Measurements from ENCODE around the gene SNAPC2. TPM values are rescaled to one million over a fixed set of nuclear protein-coding genes. Genes with fewer than 3 reads are reported as not detected.
"Not testable (repeated sequence)": the region's sequence is repeated elsewhere in the genome, so short reads cannot be mapped to it uniquely, and the experiment has no call there.

The SNAPC2 gene
- total RNA-seq, 2 donors from 2014 or later = 14.1 to 16.5 TPM

GRCh38 chr19:7928334-7928706 is 8.2 kb downstream of the SNAPC2 start:
- H3K9me3 ChIP-seq = no peaks in the 10 kb centered on the region
- H3K4me3 ChIP-seq = peak overlapping the region in 1 of 2 donors; percentile 4
- no peak for TF ChIP-seq CTCF (IDR thresholded peaks at IDR 0.05)
- H3K4me1 ChIP-seq = peaks cover 0 to 51% of the 10 kb centered on the region in 2 donors
- DNase-seq (ENCODE audit: low spot score) = no peak
- peaks cover 30% of the 10 kb centered on the region for H3K36me3 ChIP-seq
- no peaks in the 10 kb centered on the region for H3K27me3 ChIP-seq
- H3K27ac ChIP-seq = peak overlapping the region; percentile 77 to 78

DNA sequence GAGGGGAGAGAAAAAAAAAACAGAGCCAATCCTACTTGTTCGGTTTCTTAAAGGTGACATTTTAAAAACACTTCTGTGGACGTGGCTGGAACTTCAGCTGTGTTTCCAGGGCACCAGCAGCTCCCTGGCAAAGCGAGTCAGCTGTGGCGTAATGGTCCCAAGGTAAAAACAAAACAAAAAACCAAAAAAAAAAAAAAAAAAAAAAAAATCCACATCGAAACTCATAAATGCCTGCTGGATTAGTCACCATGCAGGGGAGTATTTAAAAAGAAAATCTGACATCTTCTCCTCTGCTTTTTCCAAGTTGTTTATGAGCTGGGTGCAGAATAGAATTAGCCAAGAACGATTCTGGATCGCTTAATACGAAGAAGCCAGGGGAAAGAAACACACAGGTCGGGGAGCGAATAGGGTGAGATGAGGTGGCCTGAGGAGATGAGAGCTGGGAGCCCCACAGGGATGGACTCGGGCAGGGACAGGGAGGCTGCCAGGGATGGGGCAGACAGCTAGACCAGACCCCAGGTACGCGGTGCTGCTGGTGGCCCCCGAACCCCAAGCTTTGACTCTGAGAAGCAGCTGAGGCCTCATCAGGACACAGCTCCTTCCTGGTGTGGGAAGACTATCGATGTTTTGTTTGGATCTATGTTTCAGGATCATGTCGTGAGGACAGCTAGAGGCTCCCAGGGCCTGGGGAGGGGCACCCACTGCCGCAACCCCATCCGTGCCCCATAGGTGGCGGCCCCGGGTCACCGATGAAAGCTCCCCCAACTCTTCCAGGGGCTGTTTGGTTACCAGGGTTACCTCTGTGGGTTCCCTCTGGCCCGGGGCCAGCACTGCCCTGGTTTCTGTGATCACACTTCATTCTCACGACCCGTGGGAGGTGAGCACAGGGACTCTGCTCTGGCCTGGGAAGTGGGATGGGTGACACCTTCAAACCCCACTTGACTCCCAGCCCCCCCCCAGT is 8.9 kb downstream of the SNAPC2 start:
- peak in 1 of 2 donors; percentile 24 for TF ChIP-seq CTCF (IDR thresholded peaks at IDR 0.05)
- peaks cover 37% of the 10 kb centered on the region for H3K36me3 ChIP-seq
- H3K27ac ChIP-seq = peak overlapping the region; percentile 77 to 78
- no peaks in the 10 kb centered on the region for H3K27me3 ChIP-seq
- peaks cover 0 to 51% of the 10 kb centered on the region in 2 donors for H3K4me1 ChIP-seq
- H3K9me3 ChIP-seq = no peaks in the 10 kb centered on the region
- DNase-seq (ENCODE audit: low spot score) = no peak
- H3K4me3 ChIP-seq = peak overlapping the region in 1 of 2 donors; percentile 4

- not testable (repeated sequence) for H3K9me3 ChIP-seq; H3K4me3 ChIP-seq; H3K27ac ChIP-seq; DNase-seq (ENCODE audit: low spot score); H3K27me3 ChIP-seq
- Histone ChIP-seq H3K4me1 (peaks cover 0 to 45% of the 10 kb centered on the region in 2 donors), H3K36me3 (peaks cover 47% of the 10 kb centered on the region)
Observed at GRCh38 chr19:7930030-7930429, 9.9 kb downstream of the SNAPC2 start.

DNA sequence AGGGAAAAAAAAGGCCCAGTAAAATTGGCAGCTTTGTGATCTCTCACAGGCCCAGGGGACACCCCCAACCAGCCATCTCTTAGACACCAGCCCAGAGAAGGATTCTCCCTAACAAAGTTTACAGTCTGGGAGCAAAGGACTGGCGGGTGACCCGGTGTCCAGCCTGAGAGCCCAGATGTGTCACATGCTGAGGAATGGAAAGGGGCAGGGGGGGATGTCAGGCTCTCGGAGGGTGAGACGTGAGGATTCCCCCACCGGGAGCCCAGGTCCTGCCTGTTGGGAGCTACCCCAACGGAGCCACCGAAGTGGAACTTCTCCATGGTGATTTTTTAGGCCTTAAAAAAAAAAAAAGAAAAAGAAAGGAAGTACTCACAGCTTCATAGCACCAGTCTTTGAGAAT is 10.6 kb downstream of the SNAPC2 start:
- no peak for TF ChIP-seq CTCF (IDR thresholded peaks at IDR 0.05)
- DNase-seq (ENCODE audit: low spot score) = no peak
- H3K27me3 ChIP-seq = no peaks in the 10 kb centered on the region
- no peak overlapping the region for H3K4me3 ChIP-seq
- H3K27ac ChIP-seq = no peak overlapping the region
- peaks cover 55% of the 10 kb centered on the region for H3K36me3 ChIP-seq
- H3K9me3 ChIP-seq = no peaks in the 10 kb centered on the region
- H3K4me1 ChIP-seq = peaks cover 0 to 38% of the 10 kb centered on the region in 2 donors

DNA sequence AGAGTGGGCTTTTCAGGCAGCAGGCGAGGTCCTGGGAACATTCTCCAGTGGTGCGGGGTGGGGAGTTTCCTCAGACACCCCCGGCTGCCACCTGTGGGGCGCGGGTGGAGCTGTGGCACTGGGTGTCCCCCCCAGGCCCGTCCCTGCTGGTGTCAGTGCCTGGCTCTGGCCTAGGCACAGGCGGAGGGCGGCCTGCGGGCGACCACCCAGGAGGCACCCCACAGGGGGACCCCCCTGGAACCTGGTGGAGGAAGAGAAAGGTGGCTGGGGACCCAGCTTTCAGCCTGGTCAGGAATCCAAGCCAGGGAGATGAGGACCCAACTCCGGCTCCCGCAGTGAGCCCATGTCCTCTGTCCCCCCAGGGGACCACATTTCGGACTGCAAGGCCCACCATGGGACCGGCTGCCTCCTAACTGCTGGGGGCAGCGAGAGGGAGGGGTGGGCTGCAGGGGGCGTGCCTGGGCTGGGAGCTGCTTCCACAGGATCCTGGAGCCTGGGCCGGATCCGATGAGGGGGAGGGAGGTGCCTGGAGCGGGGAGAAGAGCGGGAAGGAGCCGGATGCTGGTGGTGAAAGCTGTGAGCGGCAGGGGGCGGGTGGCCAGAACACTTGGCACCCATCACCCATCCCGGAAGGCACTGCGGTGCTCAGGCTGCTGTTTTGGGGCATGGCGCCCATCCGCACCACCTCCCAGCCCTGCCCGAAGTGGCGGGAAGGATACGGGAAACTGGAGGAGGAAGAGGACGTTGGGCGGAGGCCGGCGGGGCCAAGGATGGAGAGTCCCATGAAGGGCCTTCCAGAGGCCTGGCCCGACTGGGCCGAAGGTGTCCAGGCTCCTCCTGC is 11.3 kb downstream of the SNAPC2 start:
- DNase-seq (ENCODE audit: low spot score) = no peak
- Histone ChIP-seq H3K9me3 (no peaks in the 10 kb centered on the region), H3K4me1 (peaks cover 0 to 34% of the 10 kb centered on the region in 2 donors), H3K4me3 (no peak overlapping the region), H3K27ac (no peak overlapping the region), H3K27me3 (no peaks in the 10 kb centered on the region), H3K36me3 (peaks cover 60% of the 10 kb centered on the region)
- no peak for TF ChIP-seq CTCF (IDR thresholded peaks at IDR 0.05)
